ENCODE data around the gene AFF3.

The AFF3 gene

GRCh38 chr2:100136310-100136709 lies 6.1 kb downstream of the AFF3 start:
- no peaks in the 10 kb centered on the region for H3K27me3 ChIP-seq (ENCODE audit: control insufficient read depth in 5 of 5, insufficient read depth in 4 of 5, low read length in 5 of 5)
- no peaks in the 10 kb centered on the region for H3K36me3 ChIP-seq (ENCODE audit: control insufficient read depth in 5 of 5, insufficient read depth in 5 of 5, low read length in 5 of 5)
- H3K9ac ChIP-seq (ENCODE audit: low read length in 5 of 5), result no peak overlapping the region
- H3K27ac ChIP-seq (ENCODE audit: low read depth, low read length), result no peak overlapping the region
- H3K4me1 ChIP-seq (ENCODE audit: control insufficient read depth in 5 of 5, insufficient read depth in 5 of 5, low read length in 5 of 5), result no peaks in the 10 kb centered on the region
- no peak overlapping the region for H3K4me3 ChIP-seq (ENCODE audit: low read depth in 1 of 5, low read length in 5 of 5)
- no peaks in the 10 kb centered on the region for H3K9me3 ChIP-seq (ENCODE audit: control insufficient read depth in 5 of 5, low read length in 5 of 5)

- Histone ChIP-seq H3K27ac (ENCODE audit: low read depth, low read length) (no peak overlapping the region), H3K27me3 (ENCODE audit: control insufficient read depth in 5 of 5, insufficient read depth in 4 of 5, low read length in 5 of 5) (no peaks in the 10 kb centered on the region), H3K4me1 (ENCODE audit: control insufficient read depth in 5 of 5, insufficient read depth in 5 of 5, low read length in 5 of 5) (no peaks in the 10 kb centered on the region), H3K9me3 (ENCODE audit: control insufficient read depth in 5 of 5, low read length in 5 of 5) (no peaks in the 10 kb centered on the region), H3K4me3 (ENCODE audit: low read depth in 1 of 5, low read length in 5 of 5) (no peak overlapping the region), H3K36me3 (ENCODE audit: control insufficient read depth in 5 of 5, insufficient read depth in 5 of 5, low read length in 5 of 5) (no peaks in the 10 kb centered on the region), H3K9ac (ENCODE audit: low read length in 5 of 5) (no peak overlapping the region)
These were observed 7.0 kb downstream of the AFF3 start for GRCh38 chr2:100135415-100135814.

- Histone ChIP-seq H3K4me1 (ENCODE audit: control insufficient read depth in 5 of 5, insufficient read depth in 5 of 5, low read length in 5 of 5) (peaks cover 0 to under 1% (median 0%) of the 10 kb centered on the region in 5 donors), H3K27ac (ENCODE audit: low read depth, low read length) (no peak overlapping the region), H3K9ac (ENCODE audit: low read length in 5 of 5) (no peak overlapping the region), H3K36me3 (ENCODE audit: control insufficient read depth in 5 of 5, insufficient read depth in 5 of 5, low read length in 5 of 5) (no peaks in the 10 kb centered on the region), H3K4me3 (ENCODE audit: low read depth in 1 of 5, low read length in 5 of 5) (no peak overlapping the region), H3K27me3 (ENCODE audit: control insufficient read depth in 5 of 5, insufficient read depth in 4 of 5, low read length in 5 of 5) (no peaks in the 10 kb centered on the region), H3K9me3 (ENCODE audit: control insufficient read depth in 5 of 5, low read length in 5 of 5) (no peaks in the 10 kb centered on the region)
These were observed 11.6 kb downstream of the AFF3 start for GRCh38 chr2:100130595-100131391.

GRCh38 chr2:100126897-100127401 lies 15.4 kb downstream of the AFF3 start:
- Histone ChIP-seq H3K9me3 (ENCODE audit: control insufficient read depth in 5 of 5, low read length in 5 of 5) (no peaks in the 10 kb centered on the region), H3K27ac (ENCODE audit: low read depth, low read length) (no peak overlapping the region), H3K4me1 (ENCODE audit: control insufficient read depth in 5 of 5, insufficient read depth in 5 of 5, low read length in 5 of 5) (peaks cover 0 to 7% (median 0%) of the 10 kb centered on the region in 5 donors), H3K9ac (ENCODE audit: low read length in 5 of 5) (no peak overlapping the region), H3K27me3 (ENCODE audit: control insufficient read depth in 5 of 5, insufficient read depth in 4 of 5, low read length in 5 of 5) (no peaks in the 10 kb centered on the region), H3K4me3 (ENCODE audit: low read depth in 1 of 5, low read length in 5 of 5) (no peak overlapping the region), H3K36me3 (ENCODE audit: control insufficient read depth in 5 of 5, insufficient read depth in 5 of 5, low read length in 5 of 5) (no peaks in the 10 kb centered on the region)

GRCh38 chr2:100126201-100126600 lies 16.2 kb downstream of the AFF3 start:
- H3K27me3 ChIP-seq (ENCODE audit: control insufficient read depth in 5 of 5, insufficient read depth in 4 of 5, low read length in 5 of 5), result no peaks in the 10 kb centered on the region
- H3K27ac ChIP-seq (ENCODE audit: low read depth, low read length), result no peak overlapping the region
- no peak overlapping the region for H3K4me3 ChIP-seq (ENCODE audit: low read depth in 1 of 5, low read length in 5 of 5)
- no peaks in the 10 kb centered on the region for H3K9me3 ChIP-seq (ENCODE audit: control insufficient read depth in 5 of 5, low read length in 5 of 5)
- peaks cover 0 to 7% (median 0%) of the 10 kb centered on the region in 5 donors for H3K4me1 ChIP-seq (ENCODE audit: control insufficient read depth in 5 of 5, insufficient read depth in 5 of 5, low read length in 5 of 5)
- H3K9ac ChIP-seq (ENCODE audit: low read length in 5 of 5), result no peak overlapping the region
- no peaks in the 10 kb centered on the region for H3K36me3 ChIP-seq (ENCODE audit: control insufficient read depth in 5 of 5, insufficient read depth in 5 of 5, low read length in 5 of 5)

- no peaks in the 10 kb centered on the region for H3K36me3 ChIP-seq (ENCODE audit: control insufficient read depth in 5 of 5, insufficient read depth in 5 of 5, low read length in 5 of 5)
- H3K9ac ChIP-seq (ENCODE audit: low read length in 5 of 5), result no peak overlapping the region
- H3K9me3 ChIP-seq (ENCODE audit: control insufficient read depth in 5 of 5, low read length in 5 of 5), result no peaks in the 10 kb centered on the region
- H3K27ac ChIP-seq (ENCODE audit: low read depth, low read length), result no peak overlapping the region
- H3K4me3 ChIP-seq (ENCODE audit: low read depth in 1 of 5, low read length in 5 of 5), result no peak overlapping the region
- peaks cover 0 to 7% (median 0%) of the 10 kb centered on the region in 5 donors for H3K4me1 ChIP-seq (ENCODE audit: control insufficient read depth in 5 of 5, insufficient read depth in 5 of 5, low read length in 5 of 5)
- H3K27me3 ChIP-seq (ENCODE audit: control insufficient read depth in 5 of 5, insufficient read depth in 4 of 5, low read length in 5 of 5), result no peaks in the 10 kb centered on the region
These were observed 16.8 kb downstream of the AFF3 start for GRCh38 chr2:100125626-100126025.

- Histone ChIP-seq H3K9me3 (ENCODE audit: control insufficient read depth in 5 of 5, low read length in 5 of 5) (no peaks in the 10 kb centered on the region), H3K9ac (ENCODE audit: low read length in 5 of 5) (no peak overlapping the region), H3K4me3 (ENCODE audit: low read depth in 1 of 5, low read length in 5 of 5) (no peak overlapping the region), H3K36me3 (ENCODE audit: control insufficient read depth in 5 of 5, insufficient read depth in 5 of 5, low read length in 5 of 5) (no peaks in the 10 kb centered on the region), H3K27ac (ENCODE audit: low read depth, low read length) (no peak overlapping the region), H3K4me1 (ENCODE audit: control insufficient read depth in 5 of 5, insufficient read depth in 5 of 5, low read length in 5 of 5) (peaks cover 0 to 7% (median 0%) of the 10 kb centered on the region in 5 donors), H3K27me3 (ENCODE audit: control insufficient read depth in 5 of 5, insufficient read depth in 4 of 5, low read length in 5 of 5) (no peaks in the 10 kb centered on the region)
These were observed 17.6 kb downstream of the AFF3 start for GRCh38 chr2:100124761-100125160.

GRCh38 chr2:100121124-100121718 lies 21.2 kb downstream of the AFF3 start:
- Histone ChIP-seq H3K27ac (ENCODE audit: low read depth, low read length) (no peak overlapping the region), H3K36me3 (ENCODE audit: control insufficient read depth in 5 of 5, insufficient read depth in 5 of 5, low read length in 5 of 5) (no peaks in the 10 kb centered on the region), H3K4me3 (ENCODE audit: low read depth in 1 of 5, low read length in 5 of 5) (no peak overlapping the region)

GRCh38 chr2:100119235-100119634 lies 23.2 kb downstream of the AFF3 start:
- Histone ChIP-seq H3K4me1 (ENCODE audit: control insufficient read depth in 5 of 5, insufficient read depth in 5 of 5, low read length in 5 of 5) (no peaks in the 10 kb centered on the region), H3K9me3 (ENCODE audit: control insufficient read depth in 5 of 5, low read length in 5 of 5) (no peaks in the 10 kb centered on the region), H3K27ac (ENCODE audit: low read depth, low read length) (no peak overlapping the region), H3K4me3 (ENCODE audit: low read depth in 1 of 5, low read length in 5 of 5) (no peak overlapping the region), H3K27me3 (ENCODE audit: control insufficient read depth in 5 of 5, insufficient read depth in 4 of 5, low read length in 5 of 5) (no peaks in the 10 kb centered on the region), H3K9ac (ENCODE audit: low read length in 5 of 5) (no peak overlapping the region), H3K36me3 (ENCODE audit: control insufficient read depth in 5 of 5, insufficient read depth in 5 of 5, low read length in 5 of 5) (no peaks in the 10 kb centered on the region)

More at GRCh38 chr2:100121124-100121718, 21.2 kb downstream of the AFF3 start:
- H3K9ac ChIP-seq (ENCODE audit: low read length in 5 of 5), result no peak overlapping the region
- peaks cover 0 to 7% (median 0%) of the 10 kb centered on the region in 5 donors for H3K4me1 ChIP-seq (ENCODE audit: control insufficient read depth in 5 of 5, insufficient read depth in 5 of 5, low read length in 5 of 5)
- H3K27me3 ChIP-seq (ENCODE audit: control insufficient read depth in 5 of 5, insufficient read depth in 4 of 5, low read length in 5 of 5), result no peaks in the 10 kb centered on the region
- no peaks in the 10 kb centered on the region for H3K9me3 ChIP-seq (ENCODE audit: control insufficient read depth in 5 of 5, low read length in 5 of 5)

- no peak overlapping the region for H3K27ac ChIP-seq (ENCODE audit: low read depth, low read length)
- H3K4me3 ChIP-seq (ENCODE audit: low read depth in 1 of 5, low read length in 5 of 5), result no peak overlapping the region
- no peaks in the 10 kb centered on the region for H3K9me3 ChIP-seq (ENCODE audit: control insufficient read depth in 5 of 5, low read length in 5 of 5)
- H3K9ac ChIP-seq (ENCODE audit: low read length in 5 of 5), result no peak overlapping the region
- no peaks in the 10 kb centered on the region for H3K36me3 ChIP-seq (ENCODE audit: control insufficient read depth in 5 of 5, insufficient read depth in 5 of 5, low read length in 5 of 5)
- no peaks in the 10 kb centered on the region for H3K4me1 ChIP-seq (ENCODE audit: control insufficient read depth in 5 of 5, insufficient read depth in 5 of 5, low read length in 5 of 5)
- H3K27me3 ChIP-seq (ENCODE audit: control insufficient read depth in 5 of 5, insufficient read depth in 4 of 5, low read length in 5 of 5), result peaks cover 0 to 7% (median 0%) of the 10 kb centered on the region in 5 donors
These were observed 28.4 kb downstream of the AFF3 start for GRCh38 chr2:100113990-100114433.

Data from subcutaneous abdominal adipose tissue (tissue), 5 donors.